ENCODE measurements around the gene ATG10. TPM values are rescaled to one million over a fixed set of nuclear protein-coding genes. Genes with fewer than 3 reads are reported as not detected.

ATG10 gene
- total RNA-seq, 1 experiment from 2014 or later: 7.6 TPM

GRCh38 chr5:82162573-82162972 lies 190.8 kb downstream of the ATG10 start:
- no peak overlapping the region for H3K18ac ChIP-seq (ENCODE audit: insufficient read length, low read depth, low read length)
- H2BK15ac ChIP-seq (ENCODE audit: low read depth, low read length): no peak overlapping the region

More at GRCh38 chr5:82162573-82162972, 190.8 kb downstream of the ATG10 start:
- Histone ChIP-seq H3K23ac (ENCODE audit: insufficient read length, low read depth, low read length) (no peak overlapping the region), H4K8ac (replicated peaks; ENCODE audit: insufficient read length, low read depth, low read length) (no peak overlapping the region), H2AK5ac (ENCODE audit: insufficient read length, low read length) (no peak overlapping the region), H3K4ac (ENCODE audit: low read depth, low read length) (no peak overlapping the region), H3K56ac (ENCODE audit: insufficient read length, low read depth, low read length) (no peak overlapping the region), H3K9me3 (ENCODE audit: control insufficient read depth, low read depth, low read length) (no peaks in the 10 kb centered on the region), H2AFZ (ENCODE audit: low read length) (no peak overlapping the region), H3K79me2 (ENCODE audit: insufficient read depth, low read length) (no peaks in the 10 kb centered on the region), H3K27me3 (ENCODE audit: insufficient read depth, low read length) (no peaks in the 10 kb centered on the region), H3K23me2 (ENCODE audit: insufficient read length, low read depth, low read length, poor library complexity, severe bottlenecking) (no peaks in the 10 kb centered on the region), H3T11ph (ENCODE audit: low read length) (no peak overlapping the region), H4K20me1 (ENCODE audit: control insufficient read depth, insufficient read depth, insufficient read length) (no peaks in the 10 kb centered on the region), H2BK12ac (ENCODE audit: insufficient read length, low read depth, low read length) (no peak overlapping the region), H3K14ac (ENCODE audit: insufficient read depth, low read length) (no peak overlapping the region), H4K91ac (ENCODE audit: insufficient read length, low read depth, low read length) (no peak overlapping the region), H3K79me1 (ENCODE audit: insufficient read depth, low read depth, low read length, poor library complexity, severe bottlenecking) (no peaks in the 10 kb centered on the region), H3K4me1 (ENCODE audit: insufficient read depth, low read length) (peaks cover 5% of the 10 kb centered on the region; the same call in 1 of the 2 replicates), H2BK5ac (ENCODE audit: insufficient read length, low read length) (no peak overlapping the region), H2BK20ac (ENCODE audit: low read depth, low read length, poor library complexity, severe bottlenecking) (no peak overlapping the region), H3K9ac (ENCODE audit: extremely low read depth, insufficient read length, low read length) (no peak overlapping the region), H3K27ac (ENCODE audit: insufficient read length, low read depth, low read length) (no peak overlapping the region), H3K4me2 (ENCODE audit: insufficient read depth, insufficient read length, low read length) (no peak overlapping the region), H2BK120ac (ENCODE audit: low read depth, low read length, poor library complexity, severe bottlenecking) (no peak overlapping the region), H4K5ac (ENCODE audit: insufficient read length, low read depth, low read length) (no peak overlapping the region)
- WGBS (ENCODE audit: extremely low coverage, insufficient read length, low lambda C conversion rate): no CpG with 5 or more reads among the region's 4 CpGs
- TF ChIP-seq CTCF (conservative IDR thresholded peaks at IDR 0.05): no peak
- H3K4me1 Mint-ChIP-seq: peaks cover 19 to 31% of the 10 kb centered on the region in 2 experiments
- no peak overlapping the region for H3K4me3 Mint-ChIP-seq
- H3K27me3 Mint-ChIP-seq (ENCODE audit: low read depth): no peaks in the 10 kb centered on the region
- H3K27ac Mint-ChIP-seq: no peak overlapping the region
- no peaks in the 10 kb centered on the region for H3K9me3 Mint-ChIP-seq
- H3K36me3 Mint-ChIP-seq (ENCODE audit: insufficient read depth in 1 of 3, low read depth in 3 of 3): no peaks in the 10 kb centered on the region
- no peak for DNase-seq

All from H9 (cell line).